Esophagus (tissue), 2 donors: ENCODE results near the gene PAX7. TPM values are rescaled to one million over a fixed set of nuclear protein-coding genes. Genes with fewer than 3 reads are reported as not detected.

Experiments
- H3K27ac ChIP-seq, 2 donors: one replicate each; pipeline ENCODE4 v1.5.1; 2013; ENCODE audit warnings: low read depth in 2 of 2, mild to moderate bottlenecking in 2 of 2, inconsistent platforms in 1 of 2, low read length in 1 of 2, moderate library complexity in 1 of 2
- H3K27me3 ChIP-seq, 2 donors: one replicate each; pipeline ENCODE4 v1.6.1; 2013; ENCODE audit warnings: low read length in 2 of 2, control low read depth in 1 of 2, mild to moderate bottlenecking in 1 of 2; ENCODE audit not compliant: insufficient read depth in 2 of 2, control insufficient read depth in 1 of 2
- H3K36me3 ChIP-seq, 2 donors: one replicate each; pipeline ENCODE4 v1.6.1; 2013; ENCODE audit warnings: low read length in 1 of 2; ENCODE audit not compliant: control insufficient read depth in 2 of 2, insufficient read depth in 2 of 2
- H3K4me1 ChIP-seq, 2 donors: one replicate each; pipeline ENCODE4 v1.6.1; 2013; ENCODE audit warnings: low read length in 1 of 2; ENCODE audit not compliant: control insufficient read depth in 2 of 2, insufficient read depth in 2 of 2
- H3K4me3 ChIP-seq, 2 donors: one replicate each; pipeline ENCODE4 v1.5.1; 2013; ENCODE audit warnings: low read length in 2 of 2, mild to moderate bottlenecking in 2 of 2, low read depth in 1 of 2, moderate library complexity in 1 of 2
- H3K9me3 ChIP-seq, 2 donors: one replicate each; pipeline ENCODE4 v1.6.1; 2013; ENCODE audit warnings: mild to moderate bottlenecking in 2 of 2, low read depth in 1 of 2, low read length in 1 of 2, moderate library complexity in 1 of 2; ENCODE audit not compliant: control insufficient read depth in 2 of 2, insufficient read depth in 1 of 2
- WGBS, 2 donors: extraction: QIAGEN DNeasy Blood & Tissue Kit; methylation state at CpG; one replicate each; pipeline ENCODE4 v1.1.7; 2013; 5-methylcytosine and 5-hydroxymethylcytosine counted together
- polyA plus RNA-seq, 2 donors: library from polyadenylated mRNA; stranded (reverse); fragments of 200-250 nt; gene quantifications; one replicate each; pipeline ENCODE4 v1.2.3, GENCODE V29; 2013
- donor health status: healthy with polysubstance abuse.
- donor health status: Bipolar disorder and iron deficiency.

The PAX7 gene
- polyA plus RNA-seq, 2 donors, result not detected

DNA sequence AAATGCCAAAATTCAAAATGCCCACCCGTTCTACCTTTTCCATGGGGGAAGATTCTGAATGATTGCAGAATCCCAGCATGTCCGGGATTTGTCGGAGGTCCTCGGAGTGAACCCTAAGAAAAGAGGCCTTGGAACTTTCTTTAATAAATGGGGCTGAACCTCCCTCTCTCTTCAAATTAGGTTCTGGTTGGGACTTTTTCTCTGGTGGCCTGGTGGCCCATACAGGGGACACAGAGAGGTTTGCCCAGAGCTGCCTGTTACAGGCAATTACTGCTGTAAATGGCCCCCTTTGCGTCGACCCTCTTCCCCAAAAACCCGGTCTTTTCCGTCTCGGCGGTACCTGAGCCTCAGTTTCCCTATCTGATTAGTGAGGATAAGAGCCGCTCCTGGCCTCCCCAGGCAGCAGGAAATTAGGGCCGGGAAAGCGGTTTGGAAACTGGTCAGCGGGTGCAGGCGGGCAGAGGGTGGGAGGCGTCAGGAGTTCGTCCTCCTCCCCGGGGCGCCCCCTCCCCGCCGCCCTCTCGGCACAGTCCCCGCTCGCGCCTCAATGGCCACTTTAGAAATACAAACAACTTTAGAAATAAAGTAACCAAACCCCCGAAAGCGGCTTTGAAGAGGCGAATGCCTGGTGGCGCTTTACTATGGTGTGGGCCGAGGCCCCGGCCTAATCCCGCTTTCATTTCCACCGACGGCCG lies 15.6 kb downstream of the PAX7 start:
- WGBS, 2 donors, result 7 to 14% methylated on average over 35 of the region's 35 CpGs
- peaks cover 3 to 13% of the 10 kb centered on the region in 2 donors for H3K4me1 ChIP-seq
- H3K27me3 ChIP-seq, result peaks cover 16 to 51% of the 10 kb centered on the region in 2 donors
- H3K36me3 ChIP-seq, result no peaks in the 10 kb centered on the region
- peak overlapping the region in 1 of 2 donors; percentile 41 for H3K4me3 ChIP-seq
- peaks cover 0 to under 1% of the 10 kb centered on the region in 2 donors for H3K9me3 ChIP-seq
- H3K27ac ChIP-seq, result no peak overlapping the region

DNA sequence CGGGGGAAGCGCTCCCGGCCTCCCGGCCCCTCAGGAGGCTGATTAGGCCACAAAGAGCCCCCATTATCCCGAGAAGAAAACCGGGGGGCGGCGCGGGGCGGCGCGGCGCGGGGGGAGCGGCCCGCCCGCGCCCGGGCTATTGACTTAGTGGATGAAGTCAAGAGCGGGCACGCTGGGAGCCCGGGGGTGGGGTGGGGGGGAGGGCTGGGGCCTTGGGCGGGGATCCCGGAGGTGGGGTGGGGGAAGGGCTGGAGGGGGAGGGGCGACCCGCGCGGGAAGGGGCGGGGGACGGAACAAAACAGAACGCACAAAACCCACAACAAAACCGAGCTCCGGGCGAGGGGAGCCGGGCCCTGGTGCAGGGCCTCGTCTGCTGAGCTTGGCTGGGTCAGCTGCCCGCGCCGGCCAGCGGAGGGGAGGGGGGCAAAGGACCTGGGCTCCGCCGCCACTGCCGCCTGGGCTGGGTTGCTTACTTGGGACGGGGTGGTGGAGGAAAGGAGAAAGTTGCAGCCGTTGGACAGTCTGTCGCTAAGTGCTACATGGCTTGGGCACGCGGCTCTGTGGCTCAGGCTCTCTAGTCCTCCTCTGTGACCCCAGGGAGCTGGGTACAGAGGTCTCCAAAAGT lies 16.3 kb downstream of the PAX7 start:
- peak overlapping the region in 1 of 2 donors; percentile 41 for H3K4me3 ChIP-seq
- H3K27me3 ChIP-seq, result peaks cover 16 to 47% of the 10 kb centered on the region in 2 donors
- WGBS, 2 donors, result 1 to 2% methylated on average over 37 to 47 of the region's 48 CpGs
- H3K27ac ChIP-seq, result no peak overlapping the region
- no peaks in the 10 kb centered on the region for H3K36me3 ChIP-seq
- H3K4me1 ChIP-seq, result peaks cover 3 to 13% of the 10 kb centered on the region in 2 donors
- H3K9me3 ChIP-seq, result no peaks in the 10 kb centered on the region

DNA sequence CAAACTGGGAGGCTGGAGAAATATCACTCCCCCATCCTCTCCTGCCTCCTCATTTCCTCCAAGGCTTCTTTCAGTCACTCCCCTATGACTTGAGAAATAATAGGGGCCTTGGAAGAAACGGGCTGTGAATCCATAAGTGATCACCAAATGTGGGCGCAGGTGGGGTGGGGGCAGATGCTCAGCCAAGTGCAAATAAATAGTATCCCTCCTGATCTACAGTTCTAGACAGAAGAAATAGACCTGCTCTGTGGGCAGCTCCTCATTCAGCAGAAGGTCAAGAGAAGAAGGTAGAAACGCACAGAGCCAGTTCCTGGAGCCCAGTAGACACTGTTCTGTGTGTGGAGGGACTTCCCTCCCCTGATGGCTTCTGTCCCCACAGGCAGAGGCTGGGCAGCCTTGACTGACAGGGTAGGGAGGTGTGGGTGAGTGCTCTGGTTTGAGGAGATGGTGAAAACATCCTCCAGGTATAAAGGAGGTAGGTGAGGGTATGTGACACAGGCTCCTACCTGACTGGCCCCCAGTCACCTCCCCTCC lies 17.1 kb downstream of the PAX7 start:
- 43 to 46% methylated on average over 3 of the region's 3 CpGs for WGBS, 2 donors
- Histone ChIP-seq H3K9me3 (no peaks in the 10 kb centered on the region), H3K27ac (no peak overlapping the region), H3K27me3 (peaks cover 16 to 41% of the 10 kb centered on the region in 2 donors), H3K4me1 (peaks cover 3 to 13% of the 10 kb centered on the region in 2 donors), H3K36me3 (no peaks in the 10 kb centered on the region), H3K4me3 (no peak overlapping the region)

DNA sequence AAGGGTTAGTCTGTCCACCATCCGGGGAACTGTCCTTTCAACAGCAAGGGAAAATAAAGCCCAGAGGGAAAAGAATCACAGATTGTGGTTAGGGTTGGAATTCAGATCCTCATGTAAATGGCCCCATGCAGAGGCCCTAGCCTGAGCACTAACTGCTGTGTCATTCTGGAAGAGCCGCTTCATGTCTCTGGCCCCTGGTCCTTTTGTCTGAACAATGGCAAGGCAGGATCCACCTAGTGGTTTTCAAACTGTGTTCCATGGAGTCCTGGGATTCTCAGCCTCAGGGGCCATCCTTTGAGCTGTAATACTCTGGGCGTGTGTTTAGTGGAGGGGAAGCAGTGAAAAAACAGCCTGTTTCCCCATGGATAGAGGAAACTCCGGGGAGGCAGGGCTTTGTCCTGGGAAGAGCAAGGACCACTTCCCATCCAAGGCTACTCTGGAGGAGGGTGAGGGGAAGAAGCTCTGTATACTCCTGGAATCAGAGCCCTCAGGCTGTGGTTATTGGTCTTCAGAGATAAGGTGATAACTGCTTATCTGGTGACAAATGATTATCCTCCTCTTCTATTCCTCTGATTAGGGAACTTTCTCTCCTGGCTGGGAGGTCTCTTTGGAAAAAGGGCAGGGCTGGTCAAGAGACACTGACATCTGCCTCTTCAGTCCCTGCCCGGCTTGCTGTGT lies 19.2 kb downstream of the PAX7 start:
- Histone ChIP-seq H3K27me3 (peaks cover 7 to 32% of the 10 kb centered on the region in 2 donors), H3K4me3 (no peak overlapping the region), H3K9me3 (no peaks in the 10 kb centered on the region), H3K27ac (no peak overlapping the region), H3K4me1 (peaks cover 0 to 8% of the 10 kb centered on the region in 2 donors), H3K36me3 (no peaks in the 10 kb centered on the region)
- 45 to 63% methylated on average over 5 of the region's 5 CpGs for WGBS, 2 donors

DNA sequence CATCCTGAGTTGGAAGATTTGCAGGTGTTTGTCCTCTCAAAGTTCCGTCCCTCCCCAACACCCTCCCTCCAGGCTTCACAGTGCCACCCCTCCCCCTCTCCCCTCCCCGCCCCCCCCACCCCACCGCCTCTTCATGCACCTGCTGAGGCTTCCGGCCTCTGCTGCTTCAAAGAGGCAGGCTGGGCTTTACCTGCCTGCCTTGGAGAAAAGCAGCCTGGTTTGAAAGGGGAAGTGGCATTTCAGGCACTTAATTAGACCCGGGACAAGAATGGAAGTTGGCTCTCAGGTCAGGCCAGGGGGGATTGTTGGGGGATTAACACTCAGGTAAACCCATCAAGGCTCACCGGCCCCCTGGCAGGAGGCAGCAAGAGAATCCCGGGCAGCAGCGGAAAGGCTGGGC lies 21.1 kb downstream of the PAX7 start:
- Histone ChIP-seq H3K27me3 (peaks cover 7 to 17% of the 10 kb centered on the region in 2 donors), H3K27ac (no peak overlapping the region), H3K4me3 (no peak overlapping the region), H3K4me1 (peaks cover 0 to 4% of the 10 kb centered on the region in 2 donors), H3K9me3 (no peaks in the 10 kb centered on the region), H3K36me3 (no peaks in the 10 kb centered on the region)
- 24 to 39% methylated on average over 7 of the region's 8 CpGs for WGBS, 2 donors

DNA sequence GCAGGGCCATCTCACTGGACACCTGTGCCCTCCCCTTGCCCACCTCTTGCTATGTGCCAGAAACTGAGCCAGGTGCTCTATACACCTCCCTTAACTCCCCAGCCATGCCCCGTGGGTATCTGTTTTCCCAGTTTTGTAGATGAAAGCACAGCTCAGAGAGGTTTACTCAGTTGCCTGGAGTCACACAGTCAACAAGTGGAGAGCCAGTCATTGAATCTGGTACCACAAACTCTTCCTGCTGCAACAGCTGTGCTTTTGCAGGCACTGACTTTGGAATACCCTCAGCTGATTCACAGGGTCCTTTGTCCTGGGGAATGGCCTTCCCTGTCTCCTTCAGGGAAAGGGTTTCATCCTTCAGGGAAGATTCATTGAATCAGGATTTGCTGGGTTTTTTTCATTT lies 22.1 kb downstream of the PAX7 start:
- Histone ChIP-seq H3K9me3 (no peaks in the 10 kb centered on the region), H3K4me1 (no peaks in the 10 kb centered on the region), H3K36me3 (no peaks in the 10 kb centered on the region), H3K27me3 (peaks cover 6 to 12% of the 10 kb centered on the region in 2 donors), H3K27ac (no peak overlapping the region), H3K4me3 (no peak overlapping the region)
- 22 to 26% methylated on average over 1 of the region's 1 CpG for WGBS, 2 donors

DNA sequence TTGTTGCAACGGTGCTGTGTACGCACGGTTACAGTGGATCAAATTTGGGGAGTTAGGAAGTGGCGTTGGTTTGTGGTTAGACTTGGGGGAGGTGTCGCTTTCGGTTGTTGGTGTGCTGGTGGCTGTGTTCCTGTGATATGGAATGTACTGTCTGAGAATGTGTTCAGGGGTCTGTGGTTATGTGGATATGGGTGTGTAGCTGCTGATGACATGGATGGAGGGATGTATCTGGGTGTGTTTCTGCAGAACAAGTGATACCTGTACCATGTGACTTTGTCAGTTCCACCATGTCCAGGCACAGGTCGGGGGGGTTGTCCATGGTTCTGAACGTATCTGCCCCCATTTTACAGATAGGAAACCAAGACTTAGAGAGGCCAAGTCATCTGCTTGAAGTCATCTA lies 22.7 kb downstream of the PAX7 start:
- no peak overlapping the region for H3K4me3 ChIP-seq
- H3K27me3 ChIP-seq, result peaks cover 3 to 12% of the 10 kb centered on the region in 2 donors
- H3K27ac ChIP-seq, result no peak overlapping the region
- no peaks in the 10 kb centered on the region for H3K4me1 ChIP-seq
- 54 to 60% methylated on average over 8 of the region's 8 CpGs for WGBS, 2 donors
- no peaks in the 10 kb centered on the region for H3K9me3 ChIP-seq
- no peaks in the 10 kb centered on the region for H3K36me3 ChIP-seq

DNA sequence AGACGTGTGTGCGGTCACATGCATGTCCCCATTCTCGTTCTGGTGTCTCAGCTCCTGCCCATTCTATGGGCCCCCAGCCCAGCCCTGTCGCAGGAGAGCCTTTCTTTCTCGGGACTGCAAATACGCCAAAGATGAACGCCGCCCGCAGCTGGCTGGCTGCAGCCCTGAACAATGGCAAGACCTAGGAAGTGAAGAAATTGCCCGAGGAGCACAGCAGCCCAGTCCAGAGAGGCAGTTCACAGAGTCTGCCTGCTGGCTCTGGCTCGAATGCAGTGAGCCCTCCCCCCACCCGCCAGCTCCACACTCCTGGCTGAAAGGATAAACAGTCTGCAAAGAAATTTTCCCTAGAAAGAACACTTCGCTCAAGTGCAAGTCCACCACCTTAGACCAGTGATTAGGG lies 23.3 kb downstream of the PAX7 start:
- H3K27ac ChIP-seq, result no peak overlapping the region
- 16 to 21% methylated on average over 13 of the region's 13 CpGs for WGBS, 2 donors
- no peak overlapping the region for H3K4me3 ChIP-seq
- no peaks in the 10 kb centered on the region for H3K9me3 ChIP-seq
- H3K36me3 ChIP-seq, result no peaks in the 10 kb centered on the region
- no peaks in the 10 kb centered on the region for H3K4me1 ChIP-seq
- H3K27me3 ChIP-seq, result peaks cover 3 to 8% of the 10 kb centered on the region in 2 donors

DNA sequence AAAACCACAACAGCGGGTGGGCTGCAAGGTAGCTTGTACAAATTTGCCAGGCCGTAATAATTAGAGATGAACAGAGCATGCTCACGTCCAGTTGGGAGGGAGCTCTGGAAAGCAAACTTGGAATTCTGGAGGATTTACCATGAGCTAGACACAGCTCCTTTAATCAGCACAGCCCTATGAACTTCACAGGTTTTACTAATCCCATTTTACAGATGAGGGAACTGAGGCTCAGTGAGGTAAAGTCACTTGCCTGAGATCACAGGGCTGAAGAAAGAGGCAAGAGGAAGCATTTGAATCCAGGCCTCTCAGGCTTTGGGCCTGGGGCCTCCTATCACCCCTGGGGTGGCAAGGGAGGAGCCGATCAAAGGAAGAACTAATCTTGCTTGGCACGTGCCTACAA lies 24.0 kb downstream of the PAX7 start:
- Histone ChIP-seq H3K4me1 (no peaks in the 10 kb centered on the region), H3K4me3 (no peak overlapping the region), H3K27ac (no peak overlapping the region), H3K36me3 (no peaks in the 10 kb centered on the region), H3K9me3 (no peaks in the 10 kb centered on the region), H3K27me3 (peaks cover 3 to 6% of the 10 kb centered on the region in 2 donors)
- WGBS, 2 donors, result 80 to 86% methylated on average over 5 of the region's 5 CpGs
